Rectal smooth muscle tissue (tissue), 1 donor: ENCODE data around the gene ADNP.

Experiments
- H3K27ac ChIP-seq: one replicate; pipeline ENCODE4 v1.7.0; 2013; ENCODE audit warnings: low read depth, low read length, inconsistent platforms
- H3K27me3 ChIP-seq: one replicate; pipeline ENCODE4 v1.7.0; 2013; ENCODE audit warnings: low read length; ENCODE audit not compliant: control insufficient read depth, insufficient read depth
- H3K36me3 ChIP-seq: one replicate; pipeline ENCODE4 v1.7.0; 2013; ENCODE audit warnings: low read length; ENCODE audit not compliant: control insufficient read depth, insufficient read depth
- H3K4me1 ChIP-seq: one replicate; pipeline ENCODE4 v1.7.0; 2013; ENCODE audit warnings: low read length; ENCODE audit not compliant: control insufficient read depth, insufficient read depth
- H3K4me3 ChIP-seq: one replicate; pipeline ENCODE4 v1.7.0; 2013; ENCODE audit warnings: low read length
- H3K9ac ChIP-seq: one replicate; pipeline ENCODE4 v1.7.0; 2013; ENCODE audit warnings: low read length

Gene ADNP

GRCh38 chr20:50911716-50912115, 19.5 kb downstream of the ADNP start:
- Histone ChIP-seq H3K27me3 (no peaks in the 10 kb centered on the region), H3K9ac (no peak overlapping the region), H3K36me3 (peaks cover 2% of the 10 kb centered on the region), H3K4me1 (peaks cover 14% of the 10 kb centered on the region), H3K27ac (no peak overlapping the region), H3K4me3 (no peak overlapping the region)

GRCh38 chr20:50911030-50911429, 20.2 kb downstream of the ADNP start:
- Histone ChIP-seq H3K36me3 (peaks cover 2% of the 10 kb centered on the region), H3K9ac (no peak overlapping the region), H3K4me1 (peaks cover 10% of the 10 kb centered on the region), H3K27ac (no peak overlapping the region), H3K4me3 (no peak overlapping the region), H3K27me3 (no peaks in the 10 kb centered on the region)

DNA sequence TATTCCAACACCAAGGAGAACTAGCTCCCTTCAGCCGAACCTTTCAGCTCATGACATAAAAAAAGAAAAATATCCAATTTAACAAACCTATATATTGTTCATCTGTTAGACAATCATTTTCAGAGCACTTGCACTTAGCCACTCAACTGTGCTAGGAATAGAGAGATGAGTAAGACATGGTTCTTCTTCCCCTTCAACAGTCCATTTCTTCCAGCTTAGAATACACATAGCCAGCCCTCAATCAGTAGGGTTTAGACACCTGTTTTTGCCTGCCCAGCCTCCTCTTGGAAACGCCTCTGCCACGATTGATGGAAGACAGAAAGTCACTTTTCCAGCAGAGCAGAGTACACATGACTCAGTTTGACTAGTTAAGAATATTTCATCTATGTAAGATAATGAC, 21.8 kb downstream of the ADNP start:
- H3K4me3 ChIP-seq: no peak overlapping the region
- H3K36me3 ChIP-seq: peaks cover 2% of the 10 kb centered on the region
- H3K27me3 ChIP-seq: no peaks in the 10 kb centered on the region
- H3K27ac ChIP-seq: no peak overlapping the region
- H3K9ac ChIP-seq: no peak overlapping the region
- H3K4me1 ChIP-seq: peaks cover 8% of the 10 kb centered on the region

DNA sequence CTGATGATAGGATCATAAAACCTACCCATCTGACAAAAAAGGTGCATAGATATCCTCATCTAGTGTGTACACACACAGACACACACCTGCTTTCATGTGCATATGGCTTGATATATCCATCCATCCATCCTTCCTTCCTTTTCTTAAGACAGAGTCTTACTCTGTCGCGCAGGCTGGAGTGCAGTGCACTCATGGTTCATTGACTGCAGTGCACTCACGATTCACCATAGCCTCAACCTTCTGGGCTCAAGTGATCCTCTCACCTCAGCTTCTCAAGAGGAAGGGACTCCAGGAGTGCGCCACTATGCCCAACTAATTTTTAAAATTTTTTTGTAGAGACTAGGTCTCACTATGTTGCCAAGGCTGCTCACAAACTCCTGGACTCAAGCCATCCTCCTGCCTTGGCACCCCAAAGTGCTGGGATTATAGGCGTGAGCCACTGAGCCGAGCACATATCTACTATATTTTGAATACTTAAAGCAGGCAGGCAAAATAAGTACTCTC, 27.1 kb downstream of the ADNP start:
- H3K36me3 ChIP-seq: peaks cover 2% of the 10 kb centered on the region
- H3K4me3 ChIP-seq: no peak overlapping the region
- H3K9ac ChIP-seq: no peak overlapping the region
- H3K27ac ChIP-seq: no peak overlapping the region
- no peaks in the 10 kb centered on the region for H3K27me3 ChIP-seq
- no peaks in the 10 kb centered on the region for H3K4me1 ChIP-seq

GRCh38 chr20:50903353-50904051, 27.7 kb downstream of the ADNP start:
- H3K27me3 ChIP-seq: no peaks in the 10 kb centered on the region
- H3K9ac ChIP-seq: no peak overlapping the region
- H3K36me3 ChIP-seq: peaks cover 2% of the 10 kb centered on the region
- H3K4me3 ChIP-seq: no peak overlapping the region
- H3K27ac ChIP-seq: no peak overlapping the region
- no peaks in the 10 kb centered on the region for H3K4me1 ChIP-seq

DNA sequence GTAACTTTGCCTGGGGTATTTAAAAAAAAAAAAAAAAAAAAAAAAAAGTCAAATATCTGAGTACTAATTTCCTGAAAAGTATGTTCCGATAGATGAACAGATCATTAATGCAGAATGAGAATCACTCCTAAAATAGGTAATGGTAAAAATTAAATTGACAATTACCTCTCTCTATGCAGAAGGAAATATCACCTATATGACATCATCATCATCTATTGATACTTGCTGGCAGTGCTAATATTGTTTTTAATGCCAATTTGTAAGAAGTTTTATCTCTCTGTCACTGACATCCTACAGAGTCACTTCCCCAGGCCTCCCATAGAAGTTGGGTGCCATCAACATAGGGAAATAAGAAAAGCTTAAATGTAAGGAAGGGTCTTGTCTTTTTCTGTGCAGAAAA, 29.9 kb downstream of the ADNP start:
- no peak overlapping the region for H3K27ac ChIP-seq
- no peaks in the 10 kb centered on the region for H3K27me3 ChIP-seq
- peaks cover 3% of the 10 kb centered on the region for H3K36me3 ChIP-seq
- H3K4me3 ChIP-seq: no peak overlapping the region
- H3K4me1 ChIP-seq: no peaks in the 10 kb centered on the region
- H3K9ac ChIP-seq: no peak overlapping the region

DNA sequence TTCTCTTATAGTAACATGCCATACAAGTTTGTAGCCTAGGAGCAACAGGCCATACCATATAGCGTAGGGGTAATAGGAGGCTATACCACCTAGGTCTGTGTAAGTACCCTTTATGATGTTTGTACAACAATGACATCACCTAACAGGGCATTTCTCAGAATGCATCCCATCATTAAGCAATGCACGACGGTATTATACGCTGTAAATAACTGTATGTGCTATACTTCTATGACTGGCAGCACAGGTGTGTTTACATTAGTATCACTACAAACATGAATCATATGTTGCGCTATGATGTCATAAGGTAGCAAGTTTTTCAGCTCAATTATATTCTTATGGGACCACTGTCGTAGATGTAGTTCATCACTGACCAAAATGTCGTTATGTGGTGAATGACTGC, 31.0 kb downstream of the ADNP start:
- no peak overlapping the region for H3K4me3 ChIP-seq
- no peak overlapping the region for H3K27ac ChIP-seq
- no peaks in the 10 kb centered on the region for H3K4me1 ChIP-seq
- H3K9ac ChIP-seq: no peak overlapping the region
- no peaks in the 10 kb centered on the region for H3K27me3 ChIP-seq
- peaks cover 3% of the 10 kb centered on the region for H3K36me3 ChIP-seq

GRCh38 chr20:50898475-50898874, 32.8 kb downstream of the ADNP start:
- no peaks in the 10 kb centered on the region for H3K27me3 ChIP-seq
- H3K9ac ChIP-seq: no peak overlapping the region
- H3K4me3 ChIP-seq: no peak overlapping the region
- H3K4me1 ChIP-seq: no peaks in the 10 kb centered on the region
- peaks cover 6% of the 10 kb centered on the region for H3K36me3 ChIP-seq
- H3K27ac ChIP-seq: no peak overlapping the region

GRCh38 chr20:50895111-50895830, 36.0 kb downstream of the ADNP start:
- Histone ChIP-seq H3K4me1 (no peaks in the 10 kb centered on the region), H3K27me3 (no peaks in the 10 kb centered on the region), H3K4me3 (no peak overlapping the region), H3K9ac (no peak overlapping the region), H3K27ac (no peak overlapping the region), H3K36me3 (peaks cover 18% of the 10 kb centered on the region)

GRCh38 chr20:50893620-50894019, 37.6 kb downstream of the ADNP start:
- Histone ChIP-seq H3K36me3 (peaks cover 18% of the 10 kb centered on the region), H3K4me3 (no peak overlapping the region), H3K27ac (no peak overlapping the region), H3K4me1 (no peaks in the 10 kb centered on the region), H3K9ac (no peak overlapping the region), H3K27me3 (no peaks in the 10 kb centered on the region)

DNA sequence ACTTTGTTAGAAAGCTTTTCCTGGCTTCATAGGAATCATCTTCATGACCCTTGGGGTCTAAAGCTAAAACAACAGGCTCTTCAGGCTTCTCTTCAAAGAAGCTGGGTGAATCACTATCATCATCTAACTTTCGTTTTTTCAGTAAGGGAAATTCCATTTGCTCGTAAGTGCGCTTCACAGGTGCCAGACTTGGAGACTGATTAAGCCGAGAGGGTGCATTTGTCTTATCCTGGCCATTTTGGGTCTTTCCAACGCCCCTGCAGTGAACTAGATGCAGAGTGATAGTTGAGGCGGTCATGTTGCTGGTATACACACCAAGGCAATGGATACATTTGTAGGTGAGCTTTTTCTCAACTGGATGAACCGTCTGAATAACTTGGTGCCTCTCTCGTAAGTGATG, 38.8 kb downstream of the ADNP start:
- peaks cover 16% of the 10 kb centered on the region for H3K36me3 ChIP-seq

DNA sequence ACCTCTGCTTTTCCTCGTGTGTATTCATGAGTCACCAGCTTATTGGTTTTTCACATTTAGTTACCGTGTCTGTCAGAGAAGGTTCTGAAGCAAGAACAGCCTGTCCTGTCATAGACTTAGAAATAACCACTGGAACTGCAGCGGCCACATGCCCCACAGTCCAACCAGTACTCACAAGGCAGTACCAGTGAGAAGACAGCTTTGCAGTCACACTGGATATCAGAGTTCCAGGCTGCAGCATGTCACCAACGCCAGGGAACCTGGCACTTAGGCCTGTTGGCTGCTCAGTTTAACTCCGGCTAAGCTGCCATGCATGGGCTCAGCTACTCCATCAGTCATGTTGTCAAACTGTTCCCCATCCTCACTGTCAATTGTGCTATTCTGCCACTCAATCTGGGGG, 40.1 kb downstream of the ADNP start:
- Histone ChIP-seq H3K9ac (no peak overlapping the region), H3K27ac (no peak overlapping the region), H3K27me3 (no peaks in the 10 kb centered on the region), H3K36me3 (peaks cover 16% of the 10 kb centered on the region), H3K4me1 (no peaks in the 10 kb centered on the region), H3K4me3 (no peak overlapping the region)

More for the DNA sequence above, 38.8 kb downstream of the ADNP start:
- Histone ChIP-seq H3K4me1 (no peaks in the 10 kb centered on the region), H3K9ac (no peak overlapping the region), H3K27me3 (no peaks in the 10 kb centered on the region), H3K4me3 (no peak overlapping the region), H3K27ac (no peak overlapping the region)

DNA sequence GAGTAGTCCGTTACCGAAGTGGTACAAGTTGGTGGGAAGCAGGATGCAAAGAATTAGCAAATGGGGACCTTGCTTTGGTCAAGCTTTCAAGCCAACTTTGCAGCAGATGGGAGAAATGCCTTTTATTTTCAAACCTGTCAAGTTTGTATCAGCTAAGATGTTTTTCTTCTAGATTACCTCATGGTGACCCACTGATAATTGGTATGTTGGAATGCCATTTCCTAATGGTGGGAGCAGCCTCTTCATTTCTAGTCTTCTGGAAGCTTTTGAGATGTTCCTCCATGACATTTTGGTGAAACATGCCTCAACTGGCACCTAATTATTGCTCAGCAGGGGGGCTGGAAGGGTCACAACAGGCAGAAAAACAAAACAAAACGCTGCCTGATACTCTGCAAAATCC, 43.7 kb downstream of the ADNP start:
- Histone ChIP-seq H3K27ac (no peak overlapping the region), H3K4me1 (no peaks in the 10 kb centered on the region), H3K27me3 (no peaks in the 10 kb centered on the region), H3K4me3 (no peak overlapping the region), H3K36me3 (peaks cover 5% of the 10 kb centered on the region), H3K9ac (no peak overlapping the region)
